ENCODE results near the gene SGIP1. TPM values are rescaled to one million over a fixed set of nuclear protein-coding genes. Genes with fewer than 3 reads are reported as not detected.

The SGIP1 gene
- total RNA-seq, 1 donor from 2014 or later = 75.2 TPM

GRCh38 chr1:66519992-66520391 lies 14.0 kb upstream of the SGIP1 start:
- peaks cover 2% of the 10 kb centered on the region for H3K4me1 Mint-ChIP-seq (ENCODE audit: low read depth, unreplicated experiment)
- H3K4me3 Mint-ChIP-seq (ENCODE audit: unreplicated experiment) = no peak overlapping the region
- H3K9me3 Mint-ChIP-seq (ENCODE audit: unreplicated experiment) = peaks cover 3% of the 10 kb centered on the region

GRCh38 chr1:66520655-66521054 lies 13.3 kb upstream of the SGIP1 start:
- no peak for TF ChIP-seq CTCF (IDR thresholded peaks at IDR 0.05; ENCODE audit: partially characterized antibody, unreplicated experiment)
- H3K9me3 Mint-ChIP-seq (ENCODE audit: unreplicated experiment) = peaks cover 3% of the 10 kb centered on the region

More at GRCh38 chr1:66519992-66520391, 14.0 kb upstream of the SGIP1 start:
- Mint-ChIP-seq H3K27ac (ENCODE audit: unreplicated experiment) (no peak overlapping the region), H3K36me3 (ENCODE audit: unreplicated experiment) (no peaks in the 10 kb centered on the region), H3K27me3 (ENCODE audit: unreplicated experiment) (no peaks in the 10 kb centered on the region)
- TF ChIP-seq CTCF (IDR thresholded peaks at IDR 0.05; ENCODE audit: partially characterized antibody, unreplicated experiment) = no peak
- DNase-seq = no peak

GRCh38 chr1:66521721-66522365 lies 12.1 kb upstream of the SGIP1 start:
- Mint-ChIP-seq H3K27ac (ENCODE audit: unreplicated experiment) (no peak overlapping the region), H3K4me3 (ENCODE audit: unreplicated experiment) (no peak overlapping the region), H3K36me3 (ENCODE audit: unreplicated experiment) (no peaks in the 10 kb centered on the region), H3K9me3 (ENCODE audit: unreplicated experiment) (peaks cover 3% of the 10 kb centered on the region), H3K4me1 (ENCODE audit: low read depth, unreplicated experiment) (peaks cover 2% of the 10 kb centered on the region), H3K27me3 (ENCODE audit: unreplicated experiment) (no peaks in the 10 kb centered on the region)
- no peak for DNase-seq
- no peak for TF ChIP-seq CTCF (IDR thresholded peaks at IDR 0.05; ENCODE audit: partially characterized antibody, unreplicated experiment)

More at GRCh38 chr1:66520655-66521054, 13.3 kb upstream of the SGIP1 start:
- Mint-ChIP-seq H3K27me3 (ENCODE audit: unreplicated experiment) (no peaks in the 10 kb centered on the region), H3K27ac (ENCODE audit: unreplicated experiment) (no peak overlapping the region), H3K36me3 (ENCODE audit: unreplicated experiment) (no peaks in the 10 kb centered on the region), H3K4me3 (ENCODE audit: unreplicated experiment) (no peak overlapping the region), H3K4me1 (ENCODE audit: low read depth, unreplicated experiment) (peaks cover 2% of the 10 kb centered on the region)
- DNase-seq = no peak

- no peak for TF ChIP-seq CTCF (IDR thresholded peaks at IDR 0.05; ENCODE audit: partially characterized antibody, unreplicated experiment)
- Mint-ChIP-seq H3K4me1 (ENCODE audit: low read depth, unreplicated experiment) (peaks cover 2% of the 10 kb centered on the region), H3K4me3 (ENCODE audit: unreplicated experiment) (no peak overlapping the region), H3K27me3 (ENCODE audit: unreplicated experiment) (no peaks in the 10 kb centered on the region), H3K36me3 (ENCODE audit: unreplicated experiment) (no peaks in the 10 kb centered on the region), H3K27ac (ENCODE audit: unreplicated experiment) (no peak overlapping the region), H3K9me3 (ENCODE audit: unreplicated experiment) (no peaks in the 10 kb centered on the region)
- DNase-seq = no peak
Observed at GRCh38 chr1:66523562-66523961, 10.4 kb upstream of the SGIP1 start.

GRCh38 chr1:66525086-66525485 lies 8.9 kb upstream of the SGIP1 start:
- Mint-ChIP-seq H3K9me3 (ENCODE audit: unreplicated experiment) (no peaks in the 10 kb centered on the region), H3K4me1 (ENCODE audit: low read depth, unreplicated experiment) (peaks cover 2% of the 10 kb centered on the region), H3K36me3 (ENCODE audit: unreplicated experiment) (no peaks in the 10 kb centered on the region), H3K4me3 (ENCODE audit: unreplicated experiment) (no peak overlapping the region), H3K27me3 (ENCODE audit: unreplicated experiment) (no peaks in the 10 kb centered on the region), H3K27ac (ENCODE audit: unreplicated experiment) (no peak overlapping the region)
- no peak for TF ChIP-seq CTCF (IDR thresholded peaks at IDR 0.05; ENCODE audit: partially characterized antibody, unreplicated experiment)
- no peak for DNase-seq
